Endothelial cell of umbilical vein (primary cell): ENCODE measurements around the gene C3orf49. TPM values are rescaled to one million over a fixed set of nuclear protein-coding genes. Genes with fewer than 3 reads are reported as not detected.

ENCODE experiments used
- BruUV-seq: library from RNA; stranded (reverse); fragments of 400-500 nt; replicated peaks from 2 replicates; lab custom pipeline; 2021; lab: Mats Ljungman, UMichigan
- CTCF ChIA-PET: fragments of 300-600, 350-600 bp; sonication (Branson Sonifier 250); formaldehyde crosslinking; loops from one replicate; lab custom pipeline; 2021; ENCODE audit warnings: antibody characterized with exemption, inconsistent platforms; lab: Charles Lee
- POLR2A ChIA-PET: fragments of 300-600, 350-600 bp; sonication (Branson Sonifier 250); formaldehyde crosslinking; loops from one replicate; lab custom pipeline; 2021; ENCODE audit warnings: antibody characterized with exemption, inconsistent platforms; lab: Charles Lee
- DNase-seq: peaks from one replicate; pipeline ENCODE4 v3.0.0-alpha.2; 2011; ENCODE audit warnings: low read depth, low spot score
- FAIRE-seq: peaks from 2 replicates; lab custom pipeline; 2011; peaks lifted over from hg19 to GRCh38; lab: Jason Lieb, UNC
- H2AFZ ChIP-seq: 2 replicates; pipeline ENCODE4 v1.6.0; 2012; ENCODE audit warnings: low read depth, low read length, control low read depth, inconsistent platforms
- H3K27ac ChIP-seq: 2 replicates; pipeline ENCODE4 v1.5.1; 2011; ENCODE audit warnings: low read depth, mild to moderate bottlenecking, control low read depth, low read length, moderate library complexity; ENCODE audit not compliant: insufficient read depth
- H3K27me3 ChIP-seq, 2 experiments: 2 replicates each; pipeline versions ENCODE4 v1.6.0 to v1.6.1; 2011; ENCODE audit warnings: low read length in 2 of 2, mixed read lengths in 1 of 2; ENCODE audit not compliant: control insufficient read depth in 2 of 2, insufficient read depth in 2 of 2
- H3K36me3 ChIP-seq, 2 experiments: 2 replicates in 1 of 2; 3 replicates in 1 of 2; pipeline ENCODE4 v1.5.1; 2011; ENCODE audit warnings: low read length in 2 of 2, mild to moderate bottlenecking in 1 of 2, moderate library complexity in 1 of 2; ENCODE audit not compliant: control insufficient read depth in 2 of 2, insufficient read depth in 2 of 2; ENCODE audit errors: extremely low read depth in 1 of 2
- H3K4me1 ChIP-seq: 3 replicates; pipeline ENCODE4 v1.5.1; 2011; ENCODE audit warnings: mild to moderate bottlenecking, low read length; ENCODE audit not compliant: control insufficient read depth, insufficient read depth; ENCODE audit errors: extremely low read depth
- H3K4me2 ChIP-seq: 2 replicates; pipeline ENCODE4 v1.6.1; 2011; ENCODE audit warnings: low read length, control low read depth, mixed read lengths; ENCODE audit not compliant: insufficient read depth
- H3K4me3 ChIP-seq, 3 experiments: fragments of 200-600 bp in 1 of 3; sonication (generic), shearing (Covaris generic) in 1 of 3; replicated peaks in 1 of 3; 2 replicates each; pipeline ENCODE4 v1.5.1; 2011 to 2016; ENCODE audit warnings: control low read depth in 3 of 3, low read length in 3 of 3, mild to moderate bottlenecking in 2 of 3, inconsistent platforms in 1 of 3, low read depth in 1 of 3, moderate library complexity in 1 of 3; ENCODE audit not compliant: insufficient read depth in 1 of 3
- H3K79me2 ChIP-seq: 2 replicates; pipeline ENCODE4 v1.6.0; 2012; ENCODE audit warnings: low read length, inconsistent platforms; ENCODE audit not compliant: control insufficient read depth, insufficient read depth
- H3K9ac ChIP-seq: replicated peaks from 2 replicates; pipeline ENCODE3; 2011; ENCODE audit warnings: low read length, control low read depth; ENCODE audit not compliant: insufficient read depth; ENCODE audit errors: extremely low read depth
- H3K9me1 ChIP-seq: replicated peaks from 3 replicates; pipeline ENCODE4 v1.6.0; 2011; ENCODE audit warnings: mild to moderate bottlenecking, low read length; ENCODE audit not compliant: control insufficient read depth, insufficient read depth; ENCODE audit errors: extremely low read depth
- H3K9me3 ChIP-seq: replicated peaks from 2 replicates; pipeline ENCODE4 v1.5.1; 2012; ENCODE audit warnings: low read length, inconsistent platforms; ENCODE audit not compliant: control insufficient read depth, insufficient read depth
- H4K20me1 ChIP-seq: replicated peaks from 2 replicates; pipeline ENCODE3; 2011; ENCODE audit warnings: mild to moderate bottlenecking, low read length; ENCODE audit not compliant: control insufficient read depth, insufficient read depth; ENCODE audit errors: extremely low read depth
- CTCF ChIP-seq, 2 donors: IDR thresholded peaks; 1 replicate in 1 of 2; 2 replicates in 1 of 2; pipeline ENCODE4 v1.5.1; 2011; ENCODE audit warnings: low read length in 2 of 2, mild to moderate bottlenecking in 2 of 2, moderate library complexity in 2 of 2, control low read depth in 1 of 2, inconsistent platforms in 1 of 2, low read depth in 1 of 2; ENCODE audit not compliant: insufficient read depth in 1 of 2; ENCODE audit errors: extremely low read depth in 1 of 2
- EZH2 ChIP-seq: IDR thresholded peaks from 2 replicates; pipeline ENCODE4 v1.6.1; 2012; ENCODE audit warnings: borderline replicate concordance, low read depth, mild to moderate bottlenecking, moderate library complexity, low read length, inconsistent platforms; ENCODE audit not compliant: severe bottlenecking
- FOS ChIP-seq: IDR thresholded peaks from 2 replicates; pipeline ENCODE4 v1.6.1; 2011; ENCODE audit warnings: mild to moderate bottlenecking, low read length, moderate library complexity, borderline replicate concordance; ENCODE audit not compliant: insufficient read depth
- GATA2 ChIP-seq: IDR thresholded peaks from 2 replicates; pipeline ENCODE4 v1.7.0; 2011; ENCODE audit warnings: low read depth, mild to moderate bottlenecking, moderate library complexity, mixed read lengths, low read length; ENCODE audit not compliant: insufficient read length, insufficient read depth
- JUN ChIP-seq: IDR thresholded peaks from 2 replicates; pipeline ENCODE4 v1.6.1; 2011; ENCODE audit warnings: borderline replicate concordance, low read depth; ENCODE audit not compliant: insufficient read length, insufficient read depth
- MYC ChIP-seq: IDR thresholded peaks from one replicate; pipeline ENCODE4 v1.6.1; 2011; ENCODE audit warnings: mild to moderate bottlenecking, low read depth, low read length
- POLR2A ChIP-seq: IDR thresholded peaks from 2 replicates; pipeline ENCODE4 v1.6.1; 2012; ENCODE audit warnings: low read depth, mild to moderate bottlenecking, control low read depth, low read length
- POLR2AphosphoS5 ChIP-seq: IDR thresholded peaks from 2 replicates; pipeline ENCODE4 v1.6.1; 2012; ENCODE audit warnings: low read depth, mild to moderate bottlenecking, control low read depth, low read length, moderate library complexity; ENCODE audit not compliant: insufficient read depth
- dilution Hi-C: fragments of 300-500 bp; cut with MboI; formaldehyde crosslinking; loops from one replicate; pipeline ENCODE4 v1.15.0; 2019; ENCODE audit warnings: low sequenced_read_pairs; ENCODE audit not compliant: extremely low pct_ligation_motif_present
- intact Hi-C: fragments of 100-400 bp; cut with micrococcal nuclease; formaldehyde crosslinking; loops from one replicate; pipeline ENCODE4 v1.10.0; 2022
- polyA plus RNA-seq, 4 experiments: library from polyadenylated mRNA; depleted of rRNA in 3 of 4; stranded (reverse) in 3 of 4; unstranded in 1 of 4; fragments of >200 nt; gene quantifications; 2 replicates each; pipeline versions ENCODE4 v1.2.1 to v1.2.3, GENCODE V29; 2011 to 2012; ENCODE audit warnings: missing spikeins in 1 of 4
- total RNA-seq: library from RNA; stranded (reverse); gene quantifications from 2 replicates; pipeline ENCODE4 v1.2.3, GENCODE V29; 2021
- TF ChIP-seq, protein P1 (sequence below): IDR thresholded peaks from 2 replicates; pipeline ENCODE4 v1.6.1; 2011; ENCODE audit not compliant: insufficient read depth, insufficient read length

Gene C3orf49
- total and polyA plus RNA-seq, 2 donors (not counting 3 experiments of a cell fraction or from before 2014, with no cell fraction given), result not detected

- Histone ChIP-seq H3K36me3 (no peaks in the 10 kb centered on the region), H3K9me3 (no peaks in the 10 kb centered on the region), H3K27me3 (no peaks in the 10 kb centered on the region), H4K20me1 (no peaks in the 10 kb centered on the region), H3K79me2 (no peaks in the 10 kb centered on the region), H3K4me1 (no peaks in the 10 kb centered on the region), H3K27ac (no peak overlapping the region), H3K9ac (no peak overlapping the region), H3K4me3 (no peak overlapping the region), H3K4me2 (no peak overlapping the region), H2AFZ (no peak overlapping the region), H3K9me1 (no peaks in the 10 kb centered on the region)
- FAIRE-seq (no peak), DNase-seq (no peak)
- BruUV-seq, result no TSS peak
- intact Hi-C loops (no loop called here), dilution Hi-C loops (no loop called here)
- TF ChIP-seq, protein P1, sequence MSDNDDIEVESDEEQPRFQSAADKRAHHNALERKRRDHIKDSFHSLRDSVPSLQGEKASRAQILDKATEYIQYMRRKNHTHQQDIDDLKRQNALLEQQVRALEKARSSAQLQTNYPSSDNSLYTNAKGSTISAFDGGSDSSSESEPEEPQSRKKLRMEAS, result no peak
- TF ChIP-seq POLR2AphosphoS5, result no peak
- no peak for TF ChIP-seq CTCF (IDR thresholded peaks at IDR 0.05; ENCODE audit: extremely low read depth in 1 of 2, insufficient read depth in 1 of 2, low read depth in 1 of 2, low read length in 2 of 2)
- no peak for TF ChIP-seq FOS
- no peak for TF ChIP-seq JUN
- no peak for TF ChIP-seq EZH2
- TF ChIP-seq MYC, result no peak
- no peak for TF ChIP-seq GATA2
- no peak for TF ChIP-seq POLR2A
- ChIA-PET POLR2A (no interaction called here), CTCF (no interaction called here)
Observed at GRCh38 chr3:63795438-63795837, 23.7 kb upstream of the C3orf49 start.
